Keratinocyte (primary cell): ENCODE data around the gene DMAC2L. TPM values are rescaled to one million over a fixed set of nuclear protein-coding genes. Genes with fewer than 3 reads are reported as not detected.

ENCODE experiments used
- DNase-seq: peaks from one replicate; pipeline ENCODE4 v3.0.0-alpha.2; 2011; ENCODE audit warnings: low read depth, missing footprints, low spot score
- FAIRE-seq: peaks from 2 replicates; lab custom pipeline; 2011; peaks lifted over from hg19 to GRCh38; lab: Jason Lieb, UNC
- H2AFZ ChIP-seq: 2 replicates; pipeline ENCODE4 v1.6.0; 2012; ENCODE audit warnings: low read length, control low read depth, inconsistent platforms; ENCODE audit not compliant: control insufficient read depth
- H3K27ac ChIP-seq: 2 replicates; pipeline ENCODE4 v1.5.1; 2011; ENCODE audit warnings: low read length; ENCODE audit not compliant: control insufficient read depth, insufficient read depth
- H3K27me3 ChIP-seq: 3 replicates; pipeline ENCODE4 v1.6.0; 2011; ENCODE audit warnings: low read length; ENCODE audit not compliant: control insufficient read depth, insufficient read depth; ENCODE audit errors: extremely low read depth
- H3K36me3 ChIP-seq, 2 experiments: 2 replicates in 1 of 2; 3 replicates in 1 of 2; pipeline ENCODE4 v1.5.1; 2011; ENCODE audit warnings: low read length in 2 of 2, mild to moderate bottlenecking in 1 of 2; ENCODE audit not compliant: control insufficient read depth in 2 of 2, insufficient read depth in 2 of 2; ENCODE audit errors: extremely low read depth in 1 of 2
- H3K4me1 ChIP-seq: 3 replicates; pipeline ENCODE4 v1.5.1; 2011; ENCODE audit warnings: low read length; ENCODE audit not compliant: control insufficient read depth, insufficient read depth; ENCODE audit errors: extremely low read depth
- H3K4me2 ChIP-seq: 3 replicates; pipeline ENCODE4 v1.6.0; 2011; ENCODE audit warnings: low read depth, low read length; ENCODE audit not compliant: control insufficient read depth, insufficient read depth; ENCODE audit errors: extremely low read depth
- H3K4me3 ChIP-seq, 3 experiments: fragments of 200-600 bp in 1 of 3; sonication (generic) in 1 of 3; 2 replicates in 2 of 3; 3 replicates in 1 of 3; pipeline ENCODE4 v1.5.1; 2011 to 2016; ENCODE audit warnings: low read length in 3 of 3, mild to moderate bottlenecking in 3 of 3, control low read depth in 2 of 3, inconsistent platforms in 1 of 3, low read depth in 1 of 3, mixed read lengths in 1 of 3, mixed run types in 1 of 3, moderate library complexity in 1 of 3; ENCODE audit not compliant: control insufficient read depth in 2 of 3, insufficient read depth in 2 of 3; ENCODE audit errors: extremely low read depth in 1 of 3
- H3K79me2 ChIP-seq: 2 replicates; pipeline ENCODE4 v1.6.0; 2012; ENCODE audit warnings: low read length; ENCODE audit not compliant: control insufficient read depth, insufficient read depth
- H3K9ac ChIP-seq: 3 replicates; pipeline ENCODE4 v1.6.0; 2011; ENCODE audit warnings: low read length; ENCODE audit not compliant: control insufficient read depth, insufficient read depth; ENCODE audit errors: extremely low read depth
- H3K9me1 ChIP-seq: 3 replicates; pipeline ENCODE4 v1.6.0; 2011; ENCODE audit warnings: low read length; ENCODE audit not compliant: control insufficient read depth, insufficient read depth; ENCODE audit errors: extremely low read depth
- H3K9me3 ChIP-seq: 2 replicates; pipeline ENCODE4 v1.5.1; 2012; ENCODE audit warnings: low read depth, low read length; ENCODE audit not compliant: control insufficient read depth
- H4K20me1 ChIP-seq: 3 replicates; pipeline ENCODE4 v1.6.0; 2011; ENCODE audit warnings: low read length; ENCODE audit not compliant: control insufficient read depth, insufficient read depth; ENCODE audit errors: extremely low read depth
- EZH2 ChIP-seq: IDR thresholded peaks from one replicate; pipeline ENCODE4 v1.6.1; 2012; ENCODE audit warnings: inconsistent platforms, mild to moderate bottlenecking, low read length, moderate library complexity
- dilution Hi-C: fragments of 300-500 bp; cut with MboI; formaldehyde crosslinking; loops from one replicate; pipeline ENCODE4 v1.7.0; 2020; ENCODE audit warnings: low sequenced_read_pairs; ENCODE audit not compliant: extremely low pct_ligation_motif_present
- polyA minus RNA-seq, 3 experiments: library from RNA; depleted of rRNA, polyadenylated mRNA; stranded (reverse); fragments of >200 nt; gene quantifications; 1 replicate in 1 of 3; 2 replicates in 1 of 3; 3 replicates in 1 of 3; pipeline ENCODE4 v1.2.3, GENCODE V29; 2011
- polyA plus RNA-seq, 5 experiments: library from polyadenylated mRNA; depleted of rRNA in 3 of 5; stranded (reverse) in 3 of 5; stranded (forward) in 1 of 5; unstranded in 1 of 5; fragments of >200 nt; gene quantifications; 1 replicate in 1 of 5; 2 replicates in 3 of 5; 3 replicates in 1 of 5; pipeline versions ENCODE4 v1.2.1 to v1.2.3, GENCODE V29; 2011 to 2012; ENCODE audit warnings: missing spikeins in 2 of 5, low read depth in 1 of 5, low replicate concordance in 1 of 5
- TF ChIP-seq, protein P1 (sequence below), 3 experiments: IDR thresholded peaks in 1 of 3; conservative IDR thresholded peaks in 1 of 3; optimal IDR thresholded peaks in 1 of 3; 2 replicates in 2 of 3; 3 replicates in 1 of 3; pipeline versions ENCODE3 to v1.5.1; 2011; ENCODE audit warnings: low read length in 3 of 3, mild to moderate bottlenecking in 3 of 3, moderate library complexity in 2 of 3, control low read depth in 1 of 3, inconsistent platforms in 1 of 3; ENCODE audit not compliant: insufficient read depth in 2 of 3; ENCODE audit errors: extremely low read depth in 1 of 3

The DMAC2L gene, protein sequence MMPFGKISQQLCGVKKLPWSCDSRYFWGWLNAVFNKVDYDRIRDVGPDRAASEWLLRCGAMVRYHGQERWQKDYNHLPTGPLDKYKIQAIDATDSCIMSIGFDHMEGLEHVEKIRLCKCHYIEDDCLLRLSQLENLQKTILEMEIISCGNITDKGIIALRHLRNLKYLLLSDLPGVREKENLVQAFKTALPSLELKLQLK
- polyA plus RNA-seq (11.2 to 12.4 TPM (median 11.7 TPM) in 3 replicates), polyA minus RNA-seq (2.4 to 10.9 TPM (median 8.1 TPM) in 3 replicates)
- polyA plus RNA-seq (2011; ENCODE audit: low read depth) = 7.8 TPM
- 7.7 and 9.2 TPM in 2 replicates for polyA plus RNA-seq (2011; cell fraction: cytosol; rRNA removed)
- 7.5 and 8.8 TPM in 2 replicates for polyA plus RNA-seq (2011; cell fraction: nucleus; rRNA removed)
- polyA plus RNA-seq (2012; ENCODE audit: low replicate concordance) = 8.0 and 8.7 TPM in 2 replicates
- polyA minus RNA-seq (2011; cell fraction: cytosol; rRNA and poly(A)+ RNA removed) = 7.1 TPM
- polyA minus RNA-seq (2011; cell fraction: nucleus; rRNA and poly(A)+ RNA removed) = 3.0 and 5.8 TPM in 2 replicates

DNA sequence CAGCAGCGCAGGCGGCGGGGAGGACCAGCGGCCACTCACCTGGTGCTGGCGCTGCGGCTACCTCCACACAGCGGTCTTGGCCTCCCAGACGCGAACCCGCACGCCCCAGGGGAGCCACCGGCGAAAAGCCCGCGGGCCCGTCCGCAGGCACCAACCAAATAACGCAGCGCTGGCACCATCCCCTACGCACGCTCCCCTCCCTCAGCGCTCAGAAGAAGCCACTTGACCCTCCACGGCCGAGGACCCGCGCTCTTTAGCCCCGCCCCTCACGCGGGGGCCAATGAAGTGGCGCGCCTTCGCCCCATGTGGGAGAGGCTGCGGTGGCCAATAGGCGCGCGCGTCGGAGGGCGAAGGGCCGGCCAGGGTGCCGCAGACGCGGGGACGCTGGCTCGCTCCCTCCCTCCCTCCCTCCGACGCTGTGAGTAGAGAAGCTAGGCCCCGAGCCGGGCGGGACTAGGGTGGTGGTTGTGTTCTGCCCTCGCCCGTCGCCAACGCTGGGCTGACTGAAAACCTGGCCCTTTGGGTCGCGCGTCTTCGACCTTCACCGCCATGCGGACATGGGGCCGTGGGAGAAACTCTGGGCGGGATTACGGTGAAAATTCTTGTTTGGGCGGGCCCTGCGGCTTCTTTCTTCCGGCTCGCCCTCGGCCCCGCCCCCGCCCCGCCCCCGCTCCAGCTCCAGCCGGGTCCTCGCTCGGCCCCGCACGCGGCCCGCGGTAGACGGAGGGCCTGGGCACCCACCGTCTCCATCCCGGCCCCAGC, at the start of gene DMAC2L, which contains the start of gene L2HGDH:
Gene DMAC2L, plus strand, starts transcription at position 353 of the 762 bp plus-strand sequence. CDS start 9,164 bp downstream, outside the sequence.
Gene L2HGDH, minus strand, starts transcription at position 258 of the 762 bp plus-strand sequence. Its CDS starts 79 bp downstream, at position 179.
- DNase-seq (peak; percentile 19), FAIRE-seq (no peak)
- Histone ChIP-seq H3K27ac (peak within 1 kb of the TSS; percentile 88), H3K4me3 (peak within 1 kb of the TSS; percentile 73 to 91 (median 79)), H3K9me1 (no peaks in the 10 kb centered on the region), H3K9me3 (no peaks in the 10 kb centered on the region), H4K20me1 (no peaks in the 10 kb centered on the region), H3K36me3 (no peaks in the 10 kb centered on the region), H3K9ac (peak within 1 kb of the TSS; percentile 89), H3K4me2 (peak within 1 kb of the TSS; percentile 99), H3K27me3 (no peaks in the 10 kb centered on the region), H3K4me1 (peaks cover 11% of the 10 kb centered on the region), H3K79me2 (peaks cover 24% of the 10 kb centered on the region), H2AFZ (peak within 1 kb of the TSS; percentile 88)
- TF ChIP-seq EZH2 = no peak
- TF ChIP-seq, protein P1, sequence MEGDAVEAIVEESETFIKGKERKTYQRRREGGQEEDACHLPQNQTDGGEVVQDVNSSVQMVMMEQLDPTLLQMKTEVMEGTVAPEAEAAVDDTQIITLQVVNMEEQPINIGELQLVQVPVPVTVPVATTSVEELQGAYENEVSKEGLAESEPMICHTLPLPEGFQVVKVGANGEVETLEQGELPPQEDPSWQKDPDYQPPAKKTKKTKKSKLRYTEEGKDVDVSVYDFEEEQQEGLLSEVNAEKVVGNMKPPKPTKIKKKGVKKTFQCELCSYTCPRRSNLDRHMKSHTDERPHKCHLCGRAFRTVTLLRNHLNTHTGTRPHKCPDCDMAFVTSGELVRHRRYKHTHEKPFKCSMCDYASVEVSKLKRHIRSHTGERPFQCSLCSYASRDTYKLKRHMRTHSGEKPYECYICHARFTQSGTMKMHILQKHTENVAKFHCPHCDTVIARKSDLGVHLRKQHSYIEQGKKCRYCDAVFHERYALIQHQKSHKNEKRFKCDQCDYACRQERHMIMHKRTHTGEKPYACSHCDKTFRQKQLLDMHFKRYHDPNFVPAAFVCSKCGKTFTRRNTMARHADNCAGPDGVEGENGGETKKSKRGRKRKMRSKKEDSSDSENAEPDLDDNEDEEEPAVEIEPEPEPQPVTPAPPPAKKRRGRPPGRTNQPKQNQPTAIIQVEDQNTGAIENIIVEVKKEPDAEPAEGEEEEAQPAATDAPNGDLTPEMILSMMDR (optimal IDR thresholded peaks at IDR 0.05 in 1 of 3, IDR thresholded peaks at IDR 0.05 in 1 of 3, conservative IDR thresholded peaks at IDR 0.05 in 1 of 3; ENCODE audit: extremely low read depth in 1 of 3, insufficient read depth in 2 of 3, low read length in 3 of 3) = peak in 2 of 3 experiments; percentile 60 to 71
- dilution Hi-C loops = no loop called here

DNA sequence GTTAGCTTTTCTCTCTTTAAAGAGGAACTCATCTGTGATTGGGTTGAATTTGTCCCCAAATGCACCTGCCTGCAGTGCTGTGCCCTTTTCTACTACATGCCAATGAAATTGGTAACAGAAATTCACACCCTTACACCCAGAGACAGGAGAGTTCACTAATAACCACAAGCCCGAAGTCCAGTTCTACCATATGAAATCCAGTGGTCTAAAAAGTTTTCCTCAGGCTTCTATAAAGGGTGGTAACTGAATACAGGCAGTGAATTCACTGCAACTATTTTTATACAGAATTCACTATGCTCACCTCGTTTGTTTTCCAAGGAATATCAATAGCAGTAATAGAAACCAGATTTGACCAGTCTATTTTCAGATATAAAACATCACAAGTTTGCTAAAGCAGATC, 49.3 kb upstream of the DMAC2L start:
- no peaks in the 10 kb centered on the region for H3K27me3 ChIP-seq
- DNase-seq (no peak), FAIRE-seq (no peak)
- no peaks in the 10 kb centered on the region for H3K9me3 ChIP-seq
- no peaks in the 10 kb centered on the region for H4K20me1 ChIP-seq
- dilution Hi-C loops = no loop called here
- TF ChIP-seq EZH2 = no peak
- TF ChIP-seq, protein P1 (optimal IDR thresholded peaks at IDR 0.05 in 1 of 3, IDR thresholded peaks at IDR 0.05 in 1 of 3, conservative IDR thresholded peaks at IDR 0.05 in 1 of 3; ENCODE audit: extremely low read depth in 1 of 3, insufficient read depth in 2 of 3, low read length in 3 of 3) = no peak
- H3K4me2 ChIP-seq = no peak overlapping the region
- no peaks in the 10 kb centered on the region for H3K79me2 ChIP-seq
- H3K9me1 ChIP-seq = no peaks in the 10 kb centered on the region
- no peak overlapping the region for H2AFZ ChIP-seq
- H3K4me3 ChIP-seq = no peak overlapping the region
- H3K9ac ChIP-seq = no peak overlapping the region
- no peaks in the 10 kb centered on the region for H3K4me1 ChIP-seq
- H3K27ac ChIP-seq = no peak overlapping the region
- H3K36me3 ChIP-seq = no peaks in the 10 kb centered on the region
